GM18867 (cell line): ENCODE data around the gene PRKD2.
A peak's percentile ranks its signal among the peaks of the same experiment; 100 is the strongest.

Source experiments
- ATAC-seq: cut with Tn5 transposase; IDR thresholded peaks from one replicate; pipeline ENCODE4 v1.9.1; 2021; ENCODE audit warnings: mild to moderate bottlenecking, moderate library complexity; ENCODE audit not compliant: unreplicated experiment

PRKD2 gene

GRCh38 chr19:46665072-46665471, 51.8 kb downstream of the PRKD2 start:
- no peak for ATAC-seq

- ATAC-seq, result peak; percentile 26
Observed at GRCh38 chr19:46661735-46662592, 55.0 kb downstream of the PRKD2 start.

DNA sequence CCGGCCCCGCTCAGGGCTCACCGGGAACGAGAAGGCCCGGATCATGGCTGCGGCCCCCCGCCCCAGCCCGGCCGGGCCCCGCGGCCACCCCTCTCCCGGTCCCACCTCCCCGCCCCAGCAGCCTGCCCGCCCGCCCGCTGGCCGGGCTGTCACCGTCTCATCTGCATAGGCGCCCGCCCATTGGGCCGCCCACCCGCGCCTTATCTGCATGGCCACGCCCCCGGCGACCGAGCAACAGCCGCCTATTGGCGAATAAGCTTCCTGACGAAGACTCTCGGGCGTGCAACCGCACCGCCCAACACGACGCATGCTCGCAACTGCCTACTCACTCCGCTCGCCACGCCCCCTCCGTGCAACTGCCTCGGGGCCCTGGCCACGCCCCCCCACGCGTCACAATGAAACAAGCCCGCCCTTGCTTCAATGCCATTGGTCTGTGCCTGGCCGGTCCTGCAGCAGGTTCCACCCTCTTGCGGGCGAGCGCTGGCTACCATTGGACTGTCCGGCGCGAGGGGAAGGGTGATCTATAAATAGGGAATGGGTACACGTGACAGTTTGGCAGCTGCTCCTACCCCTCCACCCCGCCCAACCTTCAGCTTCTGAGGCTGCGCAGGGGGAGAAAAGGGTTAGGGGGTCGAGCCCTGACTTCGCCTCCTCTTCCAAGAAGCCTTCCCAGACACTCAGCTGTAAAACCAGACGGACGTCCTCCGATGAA, 55.7 kb downstream of the PRKD2 start, which contains the start of gene DACT3:
Gene DACT3 (minus strand): TSS at position 163 of the 712 bp plus-strand sequence. CDS start 118 bp downstream, at position 45.
- ATAC-seq, result peak; percentile 88

GRCh38 chr19:46660551-46661019, 56.3 kb downstream of the PRKD2 start:
- no peak for ATAC-seq

DNA sequence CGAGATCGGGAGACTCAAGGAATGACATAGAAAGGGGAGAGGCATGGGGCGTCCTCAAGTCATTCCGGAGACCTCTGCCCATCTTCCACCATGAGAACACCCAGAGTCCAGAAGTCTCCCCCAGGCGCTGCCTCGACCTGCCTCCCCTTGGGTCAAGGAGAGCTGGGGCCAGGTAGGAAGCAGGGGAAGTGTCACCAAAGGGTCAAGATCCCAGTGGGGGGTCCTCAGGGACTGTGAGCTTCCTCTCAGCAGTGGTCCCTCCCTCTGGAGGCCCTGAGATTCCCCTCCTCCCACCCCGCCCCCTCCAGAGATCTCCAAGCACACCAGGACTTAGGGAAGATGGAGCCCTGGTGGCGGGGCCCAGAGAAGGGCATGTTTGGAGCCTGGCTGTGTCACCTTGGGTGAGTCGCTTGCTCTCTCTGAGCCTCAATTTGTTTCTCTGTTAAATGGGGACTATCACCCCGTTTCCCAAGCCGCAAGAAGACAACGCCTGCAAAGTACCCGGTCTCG, 56.9 kb downstream of the PRKD2 start:
- ATAC-seq, result no peak

GRCh38 chr19:46659151-46660007, 57.5 kb downstream of the PRKD2 start:
- ATAC-seq, result no peak

DNA sequence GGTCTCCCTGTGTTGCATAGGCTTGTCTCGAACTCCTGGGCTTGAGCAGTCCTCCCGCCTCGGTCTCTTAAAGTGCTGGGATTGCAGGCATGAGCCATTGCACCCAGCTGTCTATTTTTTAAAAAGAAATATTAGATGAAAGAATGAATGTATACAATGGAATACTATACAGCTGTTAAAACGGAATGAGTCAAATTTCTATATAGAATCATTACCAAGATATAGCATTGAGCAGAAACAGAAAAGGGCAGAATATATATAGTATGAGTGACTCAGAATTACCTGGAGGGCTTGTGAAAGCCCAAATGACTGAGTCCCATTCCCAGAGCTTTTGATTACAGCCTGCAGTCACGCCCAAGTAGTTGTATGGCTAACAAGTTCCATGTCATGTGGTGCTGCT, 60.4 kb downstream of the PRKD2 start:
- ATAC-seq, result no peak

DNA sequence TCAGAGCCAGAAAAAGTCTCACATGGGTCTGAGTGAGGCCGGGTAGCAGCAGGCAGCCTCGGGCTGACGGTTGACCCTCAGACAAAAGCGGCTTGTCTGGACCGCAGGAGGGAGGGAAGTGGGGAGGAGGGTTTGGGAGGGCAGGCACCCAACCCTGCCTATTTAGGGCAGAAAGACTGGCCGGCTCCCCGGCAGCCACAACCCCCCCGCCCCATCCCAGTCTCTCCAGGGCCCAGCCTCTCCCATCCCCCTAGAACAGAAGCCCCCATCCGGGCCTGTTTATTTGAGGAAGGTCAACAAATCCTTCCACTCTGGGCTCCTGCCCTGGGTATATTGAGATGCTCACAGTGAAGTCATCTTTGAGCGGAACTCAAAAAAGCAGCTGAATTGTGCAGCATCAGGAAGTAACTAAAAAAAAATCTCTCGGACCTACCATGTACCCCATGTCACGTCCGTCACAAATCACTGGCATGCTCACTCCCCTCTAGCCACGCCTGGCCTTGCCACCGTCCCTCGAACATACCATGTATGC, 62.2 kb downstream of the PRKD2 start:
- no peak for ATAC-seq

GRCh38 chr19:46650445-46650844, 66.5 kb downstream of the PRKD2 start:
- no peak for ATAC-seq

GRCh38 chr19:46648961-46649960, 67.7 kb downstream of the PRKD2 start:
- no peak for ATAC-seq

- no peak for ATAC-seq
Observed at GRCh38 chr19:46648060-46648960, 68.6 kb downstream of the PRKD2 start.

DNA sequence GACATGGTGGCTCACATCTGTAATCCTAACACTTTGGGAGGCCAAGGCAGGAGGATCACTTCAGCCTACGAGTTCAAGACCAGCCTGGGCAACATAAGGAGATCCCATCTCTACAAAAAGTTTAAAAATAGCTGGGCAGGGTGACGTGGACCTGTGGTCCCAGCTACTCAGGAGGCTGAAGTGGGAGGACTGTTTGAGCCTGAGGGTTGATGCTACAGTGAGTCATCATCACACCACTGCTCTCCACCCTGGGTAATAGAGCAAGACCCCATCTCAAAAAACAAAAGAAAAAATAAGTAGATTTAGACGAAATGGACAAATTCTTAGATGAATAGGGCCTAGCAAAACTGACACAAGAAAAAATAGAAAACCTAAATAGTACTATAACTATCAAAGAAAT, 70.5 kb downstream of the PRKD2 start:
- ATAC-seq, result no peak

DNA sequence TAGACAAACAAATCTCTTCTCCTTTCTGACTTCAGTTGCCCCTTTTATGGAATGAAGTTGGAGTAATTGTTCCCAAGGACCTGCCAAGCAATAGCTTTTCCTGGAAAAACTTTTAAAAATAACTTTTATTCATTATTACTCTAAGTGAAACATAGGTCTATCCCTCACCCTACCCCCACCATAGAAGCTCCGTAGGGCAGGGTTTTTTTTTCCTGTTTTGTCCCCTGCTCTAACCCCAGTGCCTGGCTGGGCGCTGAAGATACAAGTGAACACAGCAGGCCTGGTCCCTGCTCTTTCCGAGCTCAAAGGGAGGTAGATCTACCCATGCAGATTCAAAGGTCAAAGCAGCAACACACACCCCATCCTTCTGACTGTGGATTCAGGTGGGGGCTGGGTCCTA, 72.2 kb downstream of the PRKD2 start:
- no peak for ATAC-seq

DNA sequence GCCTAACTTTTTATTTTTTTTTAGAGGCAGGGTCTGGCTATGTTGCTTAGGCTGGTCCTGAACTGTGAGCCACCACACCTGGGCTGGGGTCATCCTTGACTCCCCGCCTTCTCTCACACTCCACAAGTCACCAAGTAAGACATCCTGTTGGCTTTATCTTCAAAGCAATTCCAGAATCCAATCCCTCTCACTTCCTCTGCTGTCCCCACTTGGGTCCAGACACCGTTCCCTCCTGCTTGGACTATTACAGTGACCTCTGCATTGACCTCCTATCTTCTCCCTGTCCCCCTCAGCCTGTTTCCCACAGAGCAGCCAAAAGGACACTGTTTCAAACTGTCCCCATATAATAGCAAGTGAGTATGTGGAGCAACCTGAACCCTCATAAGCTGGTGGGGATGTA, 76.3 kb downstream of the PRKD2 start:
- no peak for ATAC-seq

- ATAC-seq, result no peak
Observed at GRCh38 chr19:46639358-46640182, 77.3 kb downstream of the PRKD2 start.

DNA sequence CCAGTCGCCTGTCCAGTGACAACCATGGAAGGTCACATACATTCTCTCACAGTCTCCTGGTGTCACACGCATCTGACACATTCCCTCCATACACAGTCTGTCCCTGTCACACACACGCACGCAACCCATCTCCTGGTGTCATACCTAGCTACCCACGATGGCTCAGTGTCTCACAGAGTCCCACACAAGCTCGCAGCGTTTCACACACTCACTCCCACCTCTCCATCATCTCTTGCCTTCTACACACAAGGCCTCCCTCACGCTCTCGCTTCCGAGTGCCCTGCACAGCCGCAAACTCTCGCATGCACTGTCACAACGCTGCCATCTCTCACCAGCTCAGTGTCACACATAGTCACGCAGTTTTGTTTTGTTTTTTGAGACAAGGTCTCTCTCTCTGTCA, 79.7 kb downstream of the PRKD2 start:
- no peak for ATAC-seq

DNA sequence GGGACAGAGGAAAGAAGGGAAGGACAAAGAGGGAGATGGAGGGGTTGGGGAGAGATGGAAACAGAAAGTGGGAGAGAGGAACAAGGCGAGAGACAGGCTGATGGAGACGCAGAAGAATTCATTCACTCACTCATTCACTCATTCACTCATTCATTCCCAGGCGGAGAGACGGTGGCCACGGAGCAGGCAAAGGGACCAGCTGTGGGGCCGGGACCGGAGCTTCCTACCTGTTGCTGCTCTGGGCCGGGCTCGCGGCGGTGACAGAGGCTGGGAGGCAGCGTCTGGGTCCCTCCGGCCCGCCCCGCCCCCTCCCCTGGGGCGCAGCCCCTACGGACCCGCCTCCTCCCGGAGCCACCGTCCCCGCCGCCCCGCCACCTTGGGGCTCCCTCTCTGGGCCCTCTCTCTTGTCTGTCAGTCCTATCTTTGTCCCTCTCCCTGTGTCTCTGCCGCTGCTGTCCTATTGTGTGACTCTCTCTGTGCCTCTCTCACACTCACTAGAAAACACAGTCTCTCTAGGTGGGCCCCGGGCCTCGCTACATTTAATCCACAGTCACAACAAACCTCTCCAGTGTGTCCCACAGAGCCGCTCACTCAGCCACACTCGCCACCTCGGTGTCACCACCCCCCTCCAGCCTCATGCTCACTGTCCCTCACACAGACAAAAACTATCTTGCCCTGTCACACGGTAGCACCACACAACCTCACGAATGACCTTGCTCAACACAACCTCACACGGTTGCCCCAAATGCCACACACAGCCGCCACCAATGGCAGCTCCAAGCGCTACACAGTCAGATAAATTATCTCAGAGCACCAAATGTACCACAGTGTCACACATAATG, 80.8 kb downstream of the PRKD2 start, which contains the start of gene GNG8:
Gene GNG8 (minus strand): TSS at position 283 of the 842 bp plus-strand sequence. CDS start 1,520 bp downstream, outside the sequence.
- no peak for ATAC-seq
